GM12873 (cell line): Measurements from ENCODE around the gene RXFP3.
A peak's percentile ranks its signal among the peaks of the same experiment; 100 is the strongest.

ENCODE experiments used
- TF ChIP-seq, protein P1 (sequence below): IDR thresholded peaks from 2 replicates; pipeline ENCODE4 v1.5.1; 2012; ENCODE audit warnings: low read depth, mild to moderate bottlenecking, moderate library complexity, low read length, control low read depth; ENCODE audit not compliant: insufficient read depth; ENCODE audit errors: missing control alignments

The RXFP3 gene

DNA sequence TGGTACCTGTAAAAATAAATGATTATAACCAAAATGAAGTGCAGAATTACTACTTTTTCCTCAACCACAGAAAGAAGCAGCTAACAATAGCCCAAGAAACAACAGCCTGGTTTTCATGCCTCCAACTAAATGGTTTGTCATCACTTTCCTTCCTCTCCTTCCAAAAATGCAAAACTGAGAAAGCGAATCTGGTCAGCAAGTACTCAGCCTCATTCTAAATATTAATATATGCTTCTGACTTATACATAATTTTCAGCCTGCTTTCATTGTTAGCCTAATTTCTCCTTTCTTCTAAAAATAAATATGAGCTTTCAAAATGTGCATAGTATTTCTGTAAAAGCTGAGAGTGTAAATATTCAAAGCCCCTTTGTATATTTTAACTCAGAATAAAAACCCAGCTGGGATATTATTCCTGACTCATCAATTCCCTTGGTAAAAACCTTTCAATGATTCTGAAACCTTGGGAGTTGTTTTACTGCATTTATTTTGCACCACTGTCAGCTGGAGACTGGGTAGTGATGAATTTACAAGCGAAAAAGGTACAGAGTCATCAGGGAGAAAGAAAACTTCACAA lies 21.5 kb downstream of the RXFP3 start:
- TF ChIP-seq, protein P1, sequence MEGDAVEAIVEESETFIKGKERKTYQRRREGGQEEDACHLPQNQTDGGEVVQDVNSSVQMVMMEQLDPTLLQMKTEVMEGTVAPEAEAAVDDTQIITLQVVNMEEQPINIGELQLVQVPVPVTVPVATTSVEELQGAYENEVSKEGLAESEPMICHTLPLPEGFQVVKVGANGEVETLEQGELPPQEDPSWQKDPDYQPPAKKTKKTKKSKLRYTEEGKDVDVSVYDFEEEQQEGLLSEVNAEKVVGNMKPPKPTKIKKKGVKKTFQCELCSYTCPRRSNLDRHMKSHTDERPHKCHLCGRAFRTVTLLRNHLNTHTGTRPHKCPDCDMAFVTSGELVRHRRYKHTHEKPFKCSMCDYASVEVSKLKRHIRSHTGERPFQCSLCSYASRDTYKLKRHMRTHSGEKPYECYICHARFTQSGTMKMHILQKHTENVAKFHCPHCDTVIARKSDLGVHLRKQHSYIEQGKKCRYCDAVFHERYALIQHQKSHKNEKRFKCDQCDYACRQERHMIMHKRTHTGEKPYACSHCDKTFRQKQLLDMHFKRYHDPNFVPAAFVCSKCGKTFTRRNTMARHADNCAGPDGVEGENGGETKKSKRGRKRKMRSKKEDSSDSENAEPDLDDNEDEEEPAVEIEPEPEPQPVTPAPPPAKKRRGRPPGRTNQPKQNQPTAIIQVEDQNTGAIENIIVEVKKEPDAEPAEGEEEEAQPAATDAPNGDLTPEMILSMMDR = no peak

DNA sequence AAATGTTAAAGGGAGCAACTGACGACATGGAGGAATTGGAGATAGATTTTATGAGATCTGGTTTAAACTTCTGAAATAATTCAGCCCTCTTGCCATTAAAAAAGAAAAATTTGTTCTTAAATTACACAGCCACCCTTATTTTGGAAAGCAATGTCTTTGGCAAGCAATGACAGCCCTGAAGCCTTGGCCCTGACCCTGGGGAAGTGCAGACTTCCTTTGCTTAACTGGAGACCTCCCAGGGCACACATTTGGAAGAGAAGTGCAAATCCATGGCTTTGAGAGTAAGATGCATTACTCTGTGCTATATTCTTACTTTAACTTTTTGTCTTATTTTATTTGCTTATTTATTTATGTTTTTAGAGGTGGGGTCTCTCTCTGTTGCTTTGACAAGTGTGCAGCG lies 22.0 kb downstream of the RXFP3 start:
- TF ChIP-seq, protein P1 = no peak

DNA sequence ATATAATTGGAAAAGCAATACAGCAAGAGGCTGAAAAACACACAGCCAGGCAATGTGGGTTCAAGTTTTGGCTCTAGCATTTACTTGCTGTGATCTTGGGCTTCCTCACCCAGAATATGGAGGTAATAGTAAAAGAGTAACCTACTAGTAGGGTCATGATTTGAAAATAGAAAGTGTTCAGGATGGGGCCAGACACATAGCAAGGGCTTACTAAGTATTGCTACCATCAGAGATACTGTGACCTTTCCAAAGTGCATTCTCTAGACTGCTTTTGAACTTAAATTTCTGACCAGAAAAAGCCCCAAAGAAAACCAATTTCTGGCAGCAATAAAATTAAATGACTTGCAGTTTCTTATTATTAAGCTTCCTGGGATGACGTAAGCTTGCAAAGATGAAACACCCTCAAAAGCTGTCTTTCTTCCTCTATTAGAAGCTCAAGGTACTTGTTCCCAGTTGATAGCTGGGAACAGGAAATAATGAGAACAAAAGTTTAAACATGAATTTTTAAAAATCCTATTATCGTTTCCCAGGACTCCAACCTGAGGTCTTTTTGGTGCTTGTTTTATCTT lies 28.0 kb downstream of the RXFP3 start:
- TF ChIP-seq, protein P1 = no peak

DNA sequence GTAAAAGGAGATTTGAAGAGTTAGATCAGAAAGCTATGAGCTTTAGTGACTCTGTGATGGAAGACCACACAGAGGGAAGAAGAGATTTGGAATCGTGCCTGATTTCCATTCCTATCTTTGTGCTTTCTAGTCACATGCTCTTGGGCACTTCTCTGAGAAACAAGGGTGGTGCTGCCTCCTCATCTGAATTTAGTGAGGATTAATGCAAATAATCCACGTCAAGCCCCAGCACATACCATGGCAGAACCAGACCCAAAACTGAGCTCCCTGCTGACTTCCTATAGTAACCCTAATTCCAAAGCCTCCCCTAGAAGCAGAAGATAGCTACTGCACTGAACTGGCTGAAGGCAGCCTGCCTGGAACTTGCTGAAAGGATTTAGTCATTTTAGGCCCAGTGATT lies 30.6 kb downstream of the RXFP3 start:
- TF ChIP-seq, protein P1 = no peak

DNA sequence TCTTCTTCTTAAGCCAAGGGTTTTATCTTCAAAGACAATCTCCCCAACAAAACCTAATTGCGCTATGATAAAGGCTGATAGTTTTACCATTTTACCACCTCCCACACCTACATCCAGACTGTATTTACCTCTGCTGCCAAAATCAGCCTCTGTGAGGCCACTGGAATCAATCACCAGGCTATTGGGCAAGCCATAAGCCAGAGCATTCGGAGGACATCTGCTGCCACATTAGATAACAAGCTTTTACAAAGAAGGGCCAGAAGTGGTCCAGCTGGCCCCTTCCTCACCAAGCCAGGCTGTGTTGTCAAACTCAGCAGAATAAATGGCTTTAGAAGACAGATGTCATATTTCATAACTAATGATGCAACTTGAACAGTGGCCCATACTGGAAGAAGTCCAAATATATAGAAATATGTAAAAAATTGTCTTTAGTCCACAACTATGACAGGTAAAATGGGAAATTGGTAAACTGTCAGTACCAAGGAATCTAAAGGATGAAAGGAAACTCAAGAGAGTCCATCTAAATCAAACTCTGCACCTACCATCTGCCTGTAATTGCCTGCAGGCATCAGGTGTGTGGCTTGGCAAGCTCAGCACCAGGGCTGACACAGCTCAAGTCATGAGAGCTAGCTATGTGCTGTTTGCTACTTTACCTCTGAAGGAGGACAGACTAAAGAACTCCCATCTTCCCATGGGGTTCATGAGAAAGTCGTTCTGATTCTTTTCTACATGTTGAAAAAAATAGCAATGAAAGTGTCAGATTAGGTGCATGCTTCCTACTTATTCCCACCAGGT lies 32.2 kb downstream of the RXFP3 start:
- TF ChIP-seq, protein P1 = no peak

DNA sequence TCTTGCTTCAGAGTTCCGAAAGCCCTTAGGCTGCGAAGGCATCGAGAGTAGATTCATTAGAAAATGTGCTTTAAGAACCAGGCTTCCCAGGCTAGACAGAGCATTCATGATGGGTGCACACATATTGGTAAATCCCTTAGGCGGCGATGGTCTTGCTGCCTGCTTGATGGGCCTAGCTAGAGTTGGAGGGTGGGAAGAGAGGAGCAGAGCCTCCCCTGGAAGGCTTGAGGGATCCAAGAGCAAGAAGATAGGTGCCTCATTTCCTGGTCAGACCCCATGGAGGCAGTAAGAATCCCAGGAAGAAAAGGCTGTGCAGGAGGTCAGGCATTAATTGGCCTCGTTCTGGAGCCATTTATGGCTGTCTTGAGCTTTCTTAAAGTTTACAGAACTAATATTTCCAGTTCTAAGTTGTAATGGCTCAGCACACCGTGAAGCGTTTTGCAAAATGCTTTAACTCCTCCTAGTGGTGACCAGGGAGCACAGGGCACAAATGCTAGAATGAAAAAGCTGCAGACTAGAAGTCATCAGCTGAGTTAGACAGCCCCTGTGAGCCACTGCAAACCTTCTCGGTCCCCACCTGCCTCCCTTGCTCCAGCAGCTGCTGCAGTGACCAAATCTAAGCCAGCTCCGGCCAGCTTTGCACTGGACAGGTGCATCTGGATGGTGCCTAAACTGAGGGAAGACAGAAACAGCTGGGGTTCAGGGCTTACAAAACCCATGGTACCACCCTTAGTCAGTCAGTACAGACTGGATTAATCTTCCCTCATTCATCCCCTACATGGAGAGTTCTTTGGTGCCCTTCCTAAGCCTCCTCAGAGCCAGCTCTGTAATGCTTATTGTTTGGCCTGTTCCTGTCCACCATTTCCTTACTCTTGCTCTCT lies 33.6 kb downstream of the RXFP3 start:
- TF ChIP-seq, protein P1 = peak; percentile 86

DNA sequence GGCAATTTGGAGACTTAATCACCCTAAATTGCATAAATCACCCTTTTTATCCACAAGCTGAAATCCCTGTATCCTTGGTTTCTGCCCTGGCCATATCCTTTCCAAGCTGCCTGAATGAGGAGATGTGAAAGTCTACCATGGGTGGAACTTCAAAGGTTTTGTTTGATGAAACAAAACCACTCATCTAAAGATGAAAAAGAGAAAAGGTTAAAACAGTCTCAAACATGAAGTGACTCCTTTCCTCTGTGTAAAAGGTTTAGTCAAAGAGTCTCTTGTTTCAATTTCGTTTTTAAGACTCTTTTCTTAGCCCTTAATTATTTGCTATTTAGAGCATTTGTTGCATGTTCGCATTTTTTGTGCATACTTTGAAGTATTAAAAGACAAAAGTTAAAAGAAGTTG lies 37.1 kb downstream of the RXFP3 start:
- TF ChIP-seq, protein P1 = no peak
